HL-60/S4 treated with retinoic acid at 250 ng/mL for 4 days and 3 days (cell line): ENCODE results near the gene IBA57.
"Not testable (repeated sequence)": the region's sequence is repeated elsewhere in the genome, so short reads cannot be mapped to it uniquely, and the experiment has no call there.

Experiments
- in situ Hi-C: fragments of 300-500 bp; cut with MboI; formaldehyde crosslinking; loops from 2 replicates; pipeline ENCODE4 v1.7.0; 2022; ENCODE audit warnings: low sequenced_read_pairs

Gene IBA57

DNA sequence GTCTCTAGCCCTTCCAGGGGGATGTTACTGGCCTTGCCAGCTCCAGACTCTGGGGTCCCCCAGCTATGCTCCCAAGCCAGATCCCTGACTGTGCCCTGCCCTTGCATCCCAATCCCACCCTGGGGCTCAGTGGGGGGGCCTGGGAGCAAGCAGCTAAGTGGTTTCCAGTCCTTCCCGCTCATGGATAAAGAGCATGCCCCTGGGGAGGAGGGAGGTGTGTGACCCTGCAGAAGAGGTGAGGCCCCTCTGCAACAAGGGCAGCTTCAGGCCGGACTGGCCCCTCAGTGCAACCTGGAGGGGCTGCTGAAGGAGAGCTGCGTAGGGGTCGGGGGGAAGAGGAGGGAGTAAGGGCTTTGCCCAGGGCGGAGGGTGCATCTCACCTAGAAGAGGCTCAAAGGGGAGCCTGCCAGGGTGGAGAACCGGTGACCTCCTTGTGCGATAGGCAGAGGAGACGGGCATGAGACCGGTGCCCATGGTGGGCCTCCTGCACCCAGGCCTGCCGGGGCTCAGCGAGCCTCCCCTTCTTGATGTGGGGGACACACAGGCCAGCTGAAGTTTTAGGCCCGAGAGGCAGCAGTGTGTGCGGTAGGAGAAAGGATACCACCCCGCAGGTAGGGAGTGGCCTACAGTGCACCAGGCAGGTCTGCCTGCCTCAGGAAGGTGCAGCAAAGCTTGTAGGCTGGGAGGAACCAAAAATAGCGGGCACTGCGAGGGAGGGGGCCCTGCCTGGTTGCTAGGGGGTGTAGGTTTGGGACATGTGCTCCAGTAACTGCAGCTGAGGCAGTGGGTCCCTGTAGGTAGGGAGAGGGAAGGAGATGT, 45.3 kb downstream of the IBA57 start:
- in situ Hi-C loops: no loop called here

DNA sequence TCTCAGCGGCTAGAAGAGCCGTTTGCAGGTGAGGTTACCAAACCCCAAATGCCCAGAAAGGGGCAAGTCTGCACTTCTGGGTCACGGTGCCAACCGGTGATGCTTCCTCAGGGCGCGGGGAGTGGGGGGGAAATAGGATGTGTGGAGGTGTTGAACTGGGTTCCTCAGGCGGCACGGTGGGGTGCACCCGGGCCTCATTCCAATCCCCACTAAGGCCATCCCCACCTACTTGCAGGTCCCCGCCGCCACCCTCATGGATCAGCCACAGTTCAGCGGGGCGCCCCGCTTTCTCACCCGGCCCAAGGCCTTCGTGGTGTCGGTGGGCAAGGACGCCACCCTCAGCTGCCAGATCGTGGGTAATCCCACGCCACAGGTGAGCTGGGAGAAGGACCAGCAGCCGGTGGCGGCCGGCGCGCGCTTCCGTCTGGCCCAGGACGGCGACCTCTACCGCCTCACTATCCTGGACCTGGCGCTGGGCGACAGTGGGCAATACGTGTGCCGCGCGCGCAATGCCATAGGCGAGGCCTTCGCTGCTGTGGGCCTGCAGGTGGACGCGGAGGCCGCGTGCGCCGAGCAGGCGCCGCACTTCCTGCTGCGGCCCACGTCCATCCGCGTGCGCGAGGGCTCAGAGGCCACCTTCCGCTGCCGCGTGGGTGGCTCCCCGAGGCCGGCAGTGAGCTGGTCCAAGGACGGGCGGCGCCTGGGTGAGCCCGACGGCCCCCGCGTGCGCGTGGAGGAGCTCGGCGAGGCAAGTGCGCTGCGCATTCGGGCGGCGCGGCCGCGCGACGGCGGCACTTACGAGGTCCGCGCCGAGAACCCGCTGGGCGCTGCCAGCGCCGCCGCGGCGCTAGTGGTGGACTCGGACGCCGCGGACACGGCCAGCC, 46.2 kb downstream of the IBA57 start:
- in situ Hi-C loops: no loop called here

- in situ Hi-C loops: no loop called here
These were observed 46.9 kb downstream of the IBA57 start for GRCh38 chr1:228212415-228212965.

DNA sequence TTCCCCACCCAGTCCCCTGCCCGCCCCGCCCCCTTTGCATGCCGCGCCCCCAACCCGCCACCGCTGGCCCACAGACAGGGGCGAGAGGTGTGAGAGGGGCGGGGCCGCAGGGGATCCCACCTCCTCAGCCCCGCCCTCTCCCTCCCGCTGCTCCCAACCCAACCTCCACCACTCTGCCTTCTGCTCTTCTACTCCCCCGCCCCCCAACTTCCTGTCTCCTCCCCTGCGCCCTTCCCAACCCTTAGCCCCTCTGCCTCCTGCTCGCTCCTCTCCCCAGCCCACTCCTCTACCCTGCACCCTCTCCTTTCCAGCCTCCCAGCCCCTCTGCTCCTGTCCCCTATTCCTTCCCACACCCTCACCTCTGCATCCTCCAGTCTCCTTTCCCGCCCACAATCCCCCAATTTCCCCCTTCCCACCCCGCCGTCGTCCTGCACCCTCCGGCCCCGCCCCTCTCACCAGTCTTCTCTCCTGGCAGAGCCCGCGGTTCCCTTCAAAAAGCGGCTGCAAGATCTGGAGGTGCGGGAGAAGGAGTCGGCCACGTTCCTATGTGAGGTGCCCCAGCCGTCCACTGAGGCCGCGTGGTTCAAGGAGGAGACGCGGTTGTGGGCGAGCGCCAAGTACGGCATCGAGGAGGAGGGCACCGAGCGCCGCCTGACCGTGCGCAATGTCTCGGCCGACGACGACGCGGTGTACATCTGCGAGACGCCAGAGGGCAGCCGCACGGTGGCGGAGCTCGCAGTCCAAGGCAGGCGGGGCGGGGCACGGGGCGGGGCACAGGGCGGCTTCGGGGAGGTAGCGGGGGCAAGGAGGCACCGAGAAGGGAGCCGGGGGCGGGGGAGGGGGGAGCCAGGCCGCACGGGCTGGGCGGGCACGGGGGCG, 47.6 kb downstream of the IBA57 start:
- in situ Hi-C loops: no loop called here

DNA sequence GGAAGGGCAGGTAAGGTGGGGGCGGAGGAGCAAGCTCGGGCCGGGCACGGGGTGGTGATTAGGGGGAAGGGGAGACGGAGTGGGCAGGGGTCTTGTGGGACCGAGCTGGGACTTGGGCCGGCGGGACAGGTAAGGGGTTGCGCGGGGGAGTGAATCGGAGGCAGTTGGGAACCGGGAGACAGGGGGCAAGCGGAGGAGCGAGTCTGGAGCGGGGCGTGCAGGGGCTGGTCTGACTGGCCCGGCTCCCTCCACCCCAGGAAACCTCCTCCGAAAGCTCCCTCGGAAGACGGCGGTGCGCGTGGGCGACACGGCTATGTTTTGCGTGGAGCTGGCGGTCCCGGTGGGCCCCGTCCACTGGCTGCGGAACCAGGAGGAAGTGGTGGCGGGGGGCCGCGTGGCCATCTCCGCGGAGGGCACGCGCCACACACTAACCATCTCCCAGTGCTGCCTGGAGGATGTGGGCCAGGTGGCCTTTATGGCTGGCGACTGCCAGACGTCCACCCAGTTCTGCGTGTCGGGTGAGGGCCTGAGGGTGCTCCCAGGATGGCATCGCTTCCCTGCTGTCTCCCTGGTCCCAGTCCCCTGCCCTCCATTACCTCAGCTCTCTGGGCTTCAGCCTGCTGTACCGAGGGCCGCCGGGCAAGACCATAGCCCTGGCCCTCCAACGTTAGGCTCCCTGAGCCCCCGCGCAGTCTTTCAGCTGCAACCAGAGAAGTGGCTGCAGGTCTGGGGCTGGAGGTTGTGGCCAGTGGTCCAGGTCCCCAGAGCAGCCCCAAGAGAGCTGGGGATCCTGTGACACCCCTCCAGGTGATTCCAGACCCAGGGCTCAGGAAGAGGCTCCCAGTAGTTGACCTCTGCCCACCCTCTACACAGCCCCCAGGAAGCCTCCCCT, 48.6 kb downstream of the IBA57 start:
- in situ Hi-C loops: no loop called here

DNA sequence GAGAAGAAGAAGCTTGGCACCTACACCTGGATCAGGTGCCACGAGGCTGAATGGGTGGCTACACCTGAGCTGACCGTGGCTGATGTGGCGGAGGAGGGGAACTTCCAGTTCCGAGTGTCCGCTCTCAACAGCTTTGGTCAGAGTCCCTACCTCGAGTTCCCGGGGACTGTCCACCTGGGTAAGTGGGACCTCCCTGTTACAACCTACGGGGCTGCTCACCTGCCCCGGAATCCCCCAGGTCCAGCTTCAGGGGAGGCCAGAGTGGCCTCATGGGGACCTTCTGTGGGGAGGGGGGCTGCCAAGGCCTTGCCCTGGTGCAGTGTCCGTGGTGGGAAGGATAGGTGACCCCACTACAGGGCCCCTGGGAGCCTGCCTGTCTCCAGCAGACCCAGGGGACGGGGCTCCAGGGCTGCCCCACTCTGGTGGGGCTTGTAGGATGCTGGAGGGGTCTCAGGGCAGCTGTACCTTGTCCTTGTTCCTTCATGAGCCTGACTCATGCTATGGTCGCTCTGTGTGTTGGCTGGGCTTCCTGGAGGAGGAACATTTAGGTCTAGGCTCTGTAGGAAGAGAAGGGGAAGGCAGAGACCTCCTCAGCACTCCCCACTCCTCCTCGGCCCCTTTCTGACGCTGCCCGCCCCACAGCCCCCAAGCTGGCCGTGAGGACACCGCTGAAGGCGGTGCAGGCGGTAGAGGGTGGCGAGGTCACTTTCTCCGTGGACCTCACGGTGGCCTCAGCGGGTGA, 49.5 kb downstream of the IBA57 start:
- in situ Hi-C loops: no loop called here

DNA sequence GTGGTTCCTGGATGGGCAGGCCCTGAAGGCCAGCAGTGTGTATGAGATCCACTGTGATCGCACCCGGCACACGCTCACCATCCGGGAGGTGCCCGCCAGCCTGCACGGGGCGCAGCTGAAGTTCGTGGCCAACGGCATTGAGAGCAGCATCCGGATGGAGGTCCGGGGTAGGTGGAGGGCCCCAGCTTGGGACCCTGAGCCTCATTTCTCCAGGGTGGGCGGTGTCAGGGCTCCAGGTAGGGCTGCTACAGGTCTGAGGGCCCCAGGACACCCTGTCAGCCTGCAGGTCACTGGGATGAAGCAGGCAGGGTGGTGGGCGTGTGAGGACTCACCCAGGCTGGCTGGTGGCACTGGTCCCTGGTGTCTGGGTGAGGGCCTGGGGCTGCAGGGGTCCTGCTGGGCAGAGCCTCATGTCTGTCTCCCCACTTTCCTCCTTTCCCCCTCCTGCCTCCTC, 50.1 kb downstream of the IBA57 start:
- in situ Hi-C loops: no loop called here

GRCh38 chr1:228216371-228217320, 51.0 kb downstream of the IBA57 start:
- in situ Hi-C loops: no loop called here

DNA sequence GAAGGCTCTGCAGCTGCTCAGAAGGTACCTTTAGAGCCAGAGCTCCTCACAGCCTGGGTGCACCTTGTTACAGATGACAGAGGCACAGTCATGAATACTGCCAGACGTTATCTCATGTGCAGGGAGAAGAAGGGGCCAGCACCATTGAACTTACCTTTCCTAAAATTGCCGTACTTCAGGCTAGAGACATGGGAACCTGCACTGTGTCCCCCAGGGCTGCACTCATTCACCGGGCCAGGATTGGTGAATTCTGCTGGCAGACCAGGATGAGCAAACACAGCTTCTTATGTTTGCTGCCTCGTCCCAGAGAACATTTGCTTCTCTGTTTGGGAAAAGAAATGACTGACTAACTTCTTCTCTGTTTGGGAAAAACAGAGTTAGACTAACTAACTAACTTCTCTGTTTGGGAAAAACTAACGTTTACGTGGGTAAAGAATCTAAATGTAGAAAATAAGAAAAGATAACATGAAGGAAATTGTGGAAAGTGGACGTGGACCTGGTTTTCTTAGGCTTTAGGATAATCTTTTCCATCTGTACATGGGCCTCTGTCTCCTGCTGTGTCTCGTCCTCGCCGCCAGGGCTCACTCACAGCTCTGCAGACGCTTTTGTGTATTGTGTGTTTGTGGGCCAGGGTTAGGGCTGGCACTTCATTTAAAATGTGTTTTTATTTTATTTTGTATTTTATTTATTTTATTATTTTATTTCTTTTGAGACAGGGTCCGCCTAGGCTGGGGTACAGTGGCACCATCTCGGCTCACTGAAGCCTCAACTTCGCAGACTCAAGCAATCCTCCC, 52.1 kb downstream of the IBA57 start:
- in situ Hi-C loops: no loop called here

DNA sequence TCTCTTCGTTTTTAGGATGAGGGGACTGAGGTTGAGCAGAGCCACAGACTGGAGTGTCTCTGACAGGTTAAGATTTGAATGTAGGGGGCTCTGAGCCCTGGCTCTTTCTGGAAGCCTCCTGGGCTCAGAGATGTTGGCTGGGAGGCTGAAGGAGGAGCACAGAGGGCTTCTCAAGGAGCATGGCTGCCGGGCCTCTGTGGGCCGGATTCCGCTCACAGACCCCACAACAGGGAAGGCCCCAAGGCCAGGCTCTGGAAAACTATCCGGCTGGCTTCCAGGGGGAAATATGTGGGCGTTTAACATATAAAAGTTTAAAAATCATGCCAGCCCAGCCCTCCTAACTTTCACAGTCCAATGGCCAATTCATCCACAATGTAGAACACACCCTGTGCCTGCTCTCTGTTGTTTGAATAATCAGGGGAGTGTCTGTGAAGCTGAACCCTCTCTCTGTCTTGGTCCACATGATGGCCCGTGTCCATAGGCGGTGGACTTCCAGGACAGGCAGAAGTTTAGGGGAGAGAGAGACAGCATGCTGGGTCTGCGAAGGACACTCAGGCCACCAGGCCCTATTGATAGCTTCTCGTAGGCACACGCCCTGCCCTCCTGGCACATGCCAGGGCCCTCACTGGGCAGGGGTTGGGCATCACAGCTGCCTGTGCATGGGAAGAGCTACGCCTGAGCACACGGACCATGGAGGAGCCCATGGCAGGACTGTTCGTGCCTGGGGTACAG, 53.1 kb downstream of the IBA57 start:
- in situ Hi-C loops: no loop called here

- in situ Hi-C loops: no loop called here
These were observed 53.8 kb downstream of the IBA57 start for GRCh38 chr1:228219245-228219961.

DNA sequence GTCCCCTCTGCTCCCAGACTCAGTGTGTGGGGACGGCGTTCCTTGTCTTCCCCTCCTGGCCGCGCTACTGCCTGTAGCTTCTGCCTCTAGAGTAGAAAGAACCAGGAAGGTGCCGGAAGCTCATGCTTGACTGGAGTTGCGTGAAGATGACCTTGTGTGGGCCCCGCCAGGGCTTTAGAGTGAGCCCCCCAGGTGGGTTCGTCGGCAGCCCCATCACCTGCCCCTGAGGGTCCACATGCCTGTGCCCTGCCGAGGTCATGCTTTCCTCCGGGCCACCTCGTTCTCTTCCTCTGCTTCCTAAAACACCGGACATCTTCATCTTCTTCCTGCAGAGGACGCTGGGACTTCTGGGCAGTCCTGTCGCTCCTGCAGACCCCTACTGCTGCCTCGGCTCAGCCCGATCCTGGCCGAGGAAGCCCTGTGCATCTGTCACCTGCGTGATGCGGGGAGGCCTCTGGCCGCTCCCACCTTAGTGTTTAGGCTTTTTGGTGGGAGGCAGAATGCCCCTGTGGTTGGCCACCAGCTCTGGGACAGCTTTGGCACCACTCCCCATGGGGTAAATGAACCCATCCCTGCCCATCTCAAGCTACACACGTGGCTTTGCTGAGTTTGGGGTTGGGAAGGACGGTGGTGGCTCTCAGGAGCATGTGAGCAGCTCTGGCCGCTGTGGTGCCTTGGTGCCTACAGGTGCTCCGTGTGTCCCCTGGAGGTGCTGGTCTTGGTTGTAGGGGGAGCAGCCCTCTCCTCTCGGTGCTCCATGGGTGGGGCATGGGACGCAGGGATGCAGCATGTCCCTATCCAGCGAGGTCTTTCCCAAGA, 54.6 kb downstream of the IBA57 start:
- in situ Hi-C loops: no loop called here

- in situ Hi-C loops: not testable (repeated sequence)
These were observed 55.5 kb downstream of the IBA57 start for GRCh38 chr1:228221097-228221496.

- in situ Hi-C loops: no loop called here
These were observed 56.9 kb downstream of the IBA57 start for GRCh38 chr1:228222548-228222947.
